HG02798 (cell line): Measurements from ENCODE around the gene ROR1.

ENCODE experiments used
- ATAC-seq: cut with Tn5 transposase; IDR thresholded peaks from one replicate; pipeline ENCODE4 v1.9.1; 2021; ENCODE audit warnings: mild to moderate bottlenecking; ENCODE audit not compliant: unreplicated experiment, poor library complexity

The ROR1 gene

DNA sequence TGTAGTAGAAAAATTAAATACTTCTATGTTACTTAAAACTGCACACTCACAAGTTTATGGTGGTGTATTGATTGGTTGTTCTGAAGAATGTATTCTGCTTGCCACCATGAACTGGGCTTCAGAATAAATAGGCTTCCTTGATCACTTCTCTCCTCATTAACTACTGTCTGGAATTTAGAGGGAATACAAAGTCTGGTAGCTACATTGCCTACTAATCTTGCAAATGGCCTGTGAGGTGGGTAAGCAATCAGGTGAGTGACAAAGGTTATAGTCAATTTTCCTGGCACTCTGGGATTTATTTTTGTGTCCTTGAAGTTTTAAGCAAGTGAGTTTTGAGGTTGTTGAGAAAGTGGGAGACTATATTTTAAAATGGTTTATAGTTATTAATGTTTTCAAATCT lies 101.8 kb downstream of the ROR1 start:
- no peak for ATAC-seq

DNA sequence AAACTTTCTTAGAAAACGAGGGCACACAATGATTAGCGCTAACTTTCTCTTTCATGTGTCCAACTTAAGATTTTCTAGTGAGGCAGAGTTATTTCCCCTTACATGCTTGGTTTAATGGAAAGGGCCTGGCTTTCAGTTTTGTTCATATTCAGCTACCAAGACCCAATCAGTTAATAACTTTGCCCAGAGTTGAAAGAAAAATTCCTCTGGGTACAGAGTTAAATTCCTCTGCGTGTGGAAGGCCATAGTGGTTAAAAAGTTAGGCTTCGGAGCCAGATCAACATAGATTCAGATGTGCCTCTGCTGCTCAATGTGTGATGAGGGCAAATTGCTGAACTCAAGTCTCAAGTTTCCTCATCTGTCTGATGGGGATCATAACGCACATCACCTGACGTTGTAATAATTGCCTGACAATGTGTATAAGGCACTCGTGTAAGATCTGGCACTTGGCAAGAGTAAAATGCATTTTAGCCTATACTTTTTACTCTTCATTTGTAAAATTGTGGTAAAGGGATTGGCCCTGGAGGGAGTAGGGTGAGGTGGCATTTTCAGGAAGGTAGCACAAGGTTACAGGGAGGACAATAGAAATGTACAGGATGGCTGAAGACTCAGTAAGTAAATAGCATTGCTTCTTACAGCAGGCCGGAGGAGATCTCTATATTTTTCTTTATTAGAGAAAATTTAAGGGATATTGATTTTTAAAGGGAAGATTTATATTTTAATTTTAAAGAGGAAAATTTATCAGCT lies 103.4 kb downstream of the ROR1 start:
- no peak for ATAC-seq

- no peak for ATAC-seq
Observed at GRCh38 chr1:63877816-63878215, 104.0 kb downstream of the ROR1 start.

DNA sequence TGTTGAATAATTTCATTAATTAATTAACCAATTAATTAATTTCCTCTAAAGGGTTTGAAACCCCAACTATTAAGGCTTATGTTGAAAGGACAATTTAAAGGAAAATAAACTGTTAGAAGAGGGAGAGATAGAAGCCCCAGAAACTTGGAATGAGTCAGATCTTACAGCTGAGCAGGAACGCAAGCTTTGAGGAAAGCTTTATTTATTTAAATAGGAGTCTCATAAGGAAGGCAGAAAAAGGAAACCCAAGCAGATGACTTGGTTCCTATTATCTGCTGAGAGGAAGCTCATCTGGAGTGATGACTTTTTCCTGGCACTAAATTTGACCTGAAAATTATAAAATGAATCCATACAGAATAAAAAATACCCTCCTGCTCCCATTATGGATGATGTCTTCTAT lies 105.1 kb downstream of the ROR1 start:
- ATAC-seq: no peak

- no peak for ATAC-seq
Observed at GRCh38 chr1:63880958-63881576, 107.2 kb downstream of the ROR1 start.

- ATAC-seq: no peak
Observed at GRCh38 chr1:63882048-63882704, 108.4 kb downstream of the ROR1 start.

GRCh38 chr1:63883494-63884235 lies 109.8 kb downstream of the ROR1 start:
- no peak for ATAC-seq

GRCh38 chr1:63884486-63884885 lies 110.7 kb downstream of the ROR1 start:
- ATAC-seq: no peak

GRCh38 chr1:63885899-63886298 lies 112.1 kb downstream of the ROR1 start:
- ATAC-seq: no peak

DNA sequence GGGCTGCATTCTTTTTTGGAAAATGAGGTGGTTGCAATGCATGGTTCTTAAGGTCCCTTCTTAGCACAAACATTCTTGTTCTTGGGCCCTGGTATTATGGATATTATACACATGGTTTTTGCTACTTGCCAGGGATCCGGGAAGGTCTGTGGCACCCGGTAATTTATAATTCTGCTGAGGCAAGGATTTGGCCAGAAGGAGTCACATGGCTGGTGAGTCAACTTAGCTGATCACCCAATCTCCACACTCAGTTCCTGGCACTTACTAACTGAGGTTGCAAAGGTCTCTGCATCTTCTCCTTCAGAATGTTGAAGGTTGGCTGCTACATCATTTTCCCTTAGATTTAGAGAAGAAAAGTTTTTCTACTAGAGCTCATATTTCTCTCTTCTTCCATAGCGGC lies 112.5 kb downstream of the ROR1 start:
- no peak for ATAC-seq

DNA sequence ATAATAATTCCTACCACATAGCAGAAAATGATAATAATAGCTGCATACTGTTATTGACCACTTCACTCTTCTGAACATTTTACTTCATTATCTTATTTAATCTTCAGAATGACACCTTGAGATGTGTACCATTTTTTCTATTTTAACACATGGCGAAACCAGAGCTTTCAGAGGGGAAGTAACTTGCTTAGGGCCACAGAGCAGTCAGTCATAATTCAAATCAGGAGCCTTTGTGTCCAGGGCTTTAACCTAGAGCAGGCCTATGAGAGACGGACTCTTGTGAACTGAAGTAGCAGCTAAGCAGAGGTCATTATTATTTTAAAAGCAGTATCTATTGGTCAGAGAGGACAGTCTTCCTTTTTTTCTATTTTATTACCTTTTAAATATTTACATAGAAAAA lies 114.0 kb downstream of the ROR1 start:
- no peak for ATAC-seq

DNA sequence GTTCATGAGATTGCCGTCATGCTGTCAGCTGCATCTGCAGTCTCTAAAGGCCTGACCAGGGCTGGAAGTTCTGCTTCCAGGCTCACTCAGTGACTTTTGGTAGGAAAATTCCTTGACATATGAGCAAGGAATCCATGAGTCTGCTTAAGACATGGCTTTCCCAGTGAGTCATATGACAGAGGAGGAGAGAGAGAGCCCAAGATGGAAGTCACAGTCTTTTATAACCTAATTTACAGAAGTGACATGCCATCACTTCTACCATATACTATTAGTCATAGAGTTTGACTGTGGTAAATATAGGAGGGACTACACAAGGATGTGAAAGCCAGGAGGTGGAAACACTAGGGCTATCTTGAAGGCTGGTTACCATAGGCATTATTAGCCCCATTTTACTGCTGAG lies 115.2 kb downstream of the ROR1 start:
- ATAC-seq: no peak

DNA sequence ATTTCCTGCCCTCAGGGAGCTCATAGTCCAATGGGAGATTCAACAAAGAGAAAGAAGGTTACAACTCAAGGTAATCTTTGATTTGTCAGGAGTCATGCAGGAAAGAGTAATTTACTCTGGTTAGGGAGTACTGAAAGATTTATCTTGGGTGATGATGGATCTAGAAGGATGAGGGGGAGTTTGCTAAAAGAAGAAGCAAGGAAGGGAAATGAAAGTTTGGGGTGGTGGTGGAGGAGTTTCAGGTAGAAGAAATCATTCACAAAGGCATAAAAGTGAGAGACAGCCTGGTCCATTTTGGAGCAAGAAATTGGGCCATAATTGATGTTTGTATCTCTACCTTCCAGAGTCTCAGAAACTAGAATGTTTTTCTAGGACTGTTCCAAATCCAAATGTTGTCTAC lies 116.7 kb downstream of the ROR1 start:
- no peak for ATAC-seq

DNA sequence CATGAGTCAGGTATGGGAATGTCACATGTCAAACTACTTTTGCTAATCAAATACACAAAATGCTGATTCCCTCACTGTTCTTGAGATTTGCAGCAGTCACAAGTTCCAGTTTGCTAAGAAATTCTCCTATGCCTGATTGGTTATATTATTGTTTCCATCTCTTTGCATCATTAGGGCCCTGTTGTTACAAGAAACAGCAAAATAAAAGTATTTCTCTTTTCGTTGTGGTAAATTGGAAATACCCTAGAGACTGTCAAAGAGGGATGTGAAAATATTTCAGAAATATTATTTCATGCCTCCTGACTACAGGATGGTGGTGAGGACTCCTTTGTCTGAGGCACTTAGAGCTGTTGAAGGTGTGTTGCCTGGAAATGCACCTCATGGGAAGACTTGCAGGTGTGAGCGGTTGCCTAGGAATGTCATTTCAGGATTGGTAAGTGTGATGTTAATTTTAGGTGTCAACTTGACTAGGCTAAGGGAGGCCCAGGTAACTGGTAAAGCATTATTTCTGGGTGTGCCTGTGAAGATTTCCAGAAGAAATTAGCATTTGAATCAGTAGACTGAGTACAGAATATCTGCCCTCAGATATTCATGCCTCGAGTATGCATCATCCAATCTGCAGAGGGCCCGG lies 117.4 kb downstream of the ROR1 start:
- ATAC-seq: no peak

DNA sequence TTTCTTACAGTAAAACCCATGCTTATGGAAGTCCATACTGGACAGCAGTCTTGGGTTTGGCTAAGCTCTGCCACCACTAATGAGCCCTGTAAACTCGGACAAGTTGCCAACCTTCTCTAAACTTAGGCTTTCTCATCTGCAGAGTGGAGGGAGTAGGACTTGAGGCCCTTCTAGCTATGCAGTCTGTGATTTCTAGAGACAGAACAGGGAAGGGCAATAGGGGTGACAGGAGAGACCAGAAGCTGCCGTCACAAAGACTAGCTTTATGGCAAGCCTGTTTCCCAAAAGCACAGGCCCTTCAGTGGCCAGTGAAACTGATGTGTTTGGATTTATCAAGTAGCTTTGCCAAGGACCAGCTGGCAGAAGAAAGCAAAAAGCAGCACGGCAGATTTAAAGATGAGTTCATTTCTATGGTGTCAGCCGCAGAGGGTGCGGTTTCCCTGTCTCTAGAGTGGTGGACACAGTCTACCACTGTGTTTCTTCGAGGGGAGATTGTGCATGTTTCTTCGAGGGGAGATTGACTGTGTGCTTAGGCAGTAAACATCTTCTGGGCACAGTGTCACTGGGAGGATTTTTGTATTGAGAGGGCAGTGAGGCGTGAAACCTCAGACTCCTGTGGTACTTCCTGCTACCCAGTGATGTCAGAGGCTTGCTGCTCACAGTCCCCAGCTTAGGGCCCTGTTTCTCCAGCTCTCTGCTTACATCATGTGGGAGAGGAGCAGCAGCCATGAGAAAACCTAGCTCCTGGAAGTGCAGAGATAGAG lies 119.0 kb downstream of the ROR1 start:
- peak; percentile 100 for ATAC-seq

DNA sequence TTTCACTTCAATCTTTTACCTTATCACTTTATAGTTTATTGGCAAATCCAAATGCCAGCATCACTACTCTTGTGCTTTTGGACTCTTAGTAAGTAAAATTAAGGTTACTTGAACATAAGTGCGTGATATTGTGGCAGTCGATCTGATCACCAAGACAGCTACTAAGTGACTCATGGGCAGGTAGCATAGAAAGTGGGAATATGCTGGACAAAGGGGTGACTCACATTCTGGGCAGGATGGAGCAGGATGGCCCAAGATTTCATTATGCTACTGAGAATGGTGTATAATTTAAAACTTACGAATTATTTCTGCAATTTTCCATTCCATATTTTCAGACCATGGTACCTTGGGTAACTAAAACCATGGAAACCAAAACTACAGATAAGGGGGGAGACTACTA lies 120.2 kb downstream of the ROR1 start:
- ATAC-seq: no peak

DNA sequence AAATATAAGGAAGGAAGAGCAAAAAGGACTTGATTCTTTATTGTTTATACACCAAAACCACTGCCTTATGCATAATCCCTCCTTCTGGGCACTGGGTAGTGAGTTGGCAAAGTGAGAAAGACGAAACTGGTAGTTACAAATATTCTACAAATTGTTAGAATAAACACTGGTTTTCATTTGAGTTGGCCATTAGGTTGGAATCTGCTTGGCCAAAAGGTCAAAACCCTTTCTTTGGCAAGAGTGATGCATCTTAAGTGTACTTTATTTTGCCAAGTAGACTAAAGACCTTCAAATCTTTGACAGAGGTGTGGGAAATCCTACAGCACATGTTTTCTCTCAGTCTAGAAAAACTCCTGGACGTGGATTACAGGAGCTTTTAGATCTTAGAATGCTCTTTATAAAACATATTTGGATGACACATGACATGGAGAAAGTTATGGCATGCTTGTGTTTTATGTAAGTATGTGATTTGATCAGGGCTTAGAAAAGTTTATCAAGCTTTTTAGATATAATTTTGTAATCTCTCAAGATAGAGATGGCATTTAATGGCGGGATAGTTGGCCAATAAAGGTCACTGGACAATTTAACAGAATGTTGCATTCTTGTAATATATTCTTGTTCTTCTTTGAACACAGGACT lies 120.9 kb downstream of the ROR1 start:
- no peak for ATAC-seq

GRCh38 chr1:63896755-63897154 lies 122.9 kb downstream of the ROR1 start:
- no peak for ATAC-seq

- ATAC-seq: no peak
Observed at GRCh38 chr1:63898428-63899196, 124.8 kb downstream of the ROR1 start.
